Measurements from ENCODE around the gene HOXC5. TPM values are rescaled to one million over a fixed set of nuclear protein-coding genes. Genes with fewer than 3 reads are reported as not detected.

Gene HOXC5
- total RNA-seq, 1 donor from 2014 or later = not detected

DNA sequence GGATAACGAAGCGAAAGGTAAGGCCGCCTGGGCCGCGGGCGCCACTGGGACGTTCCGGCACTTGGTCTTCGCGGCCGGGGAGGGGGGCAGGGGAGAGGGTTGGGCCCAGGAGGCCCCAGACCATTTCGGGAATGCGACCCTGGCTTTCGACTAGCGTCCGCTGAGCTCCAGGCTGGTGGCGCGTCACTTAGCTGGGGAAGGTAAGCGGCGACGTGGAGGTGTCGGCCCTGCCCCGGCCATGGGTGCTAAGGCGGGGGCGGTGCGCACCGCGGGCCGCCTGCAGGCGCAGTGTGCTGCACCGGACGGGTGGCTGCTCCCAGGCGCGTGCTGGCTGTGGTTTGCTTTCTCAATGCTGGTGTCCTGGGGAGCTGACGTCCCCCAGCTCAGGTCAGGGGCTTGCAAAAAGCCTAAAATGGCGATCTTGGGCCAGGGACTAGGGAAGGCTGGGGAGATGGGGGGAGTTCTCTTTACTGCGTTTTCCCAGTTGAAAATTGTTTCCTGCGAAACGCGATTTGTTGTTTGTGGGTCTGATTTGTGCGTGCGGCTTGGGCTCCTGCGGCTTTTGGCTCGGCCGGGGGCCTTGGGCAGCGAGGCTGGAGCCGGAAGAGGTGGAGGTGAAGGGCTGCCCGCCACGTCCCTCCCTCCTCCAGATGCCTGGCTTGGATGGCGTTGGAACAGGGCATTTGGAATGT, 46.7 kb upstream of the HOXC5 start:
- Mint-ChIP-seq H3K4me1 (ENCODE audit: unreplicated experiment) (peaks cover 67% of the 10 kb centered on the region), H3K4me3 (ENCODE audit: unreplicated experiment) (peak overlapping the region; percentile 78), H3K27ac (ENCODE audit: unreplicated experiment) (no peak overlapping the region), H3K9me3 (ENCODE audit: unreplicated experiment) (no peaks in the 10 kb centered on the region), H3K27me3 (ENCODE audit: unreplicated experiment) (peaks cover 39% of the 10 kb centered on the region), H3K36me3 (ENCODE audit: low read depth, unreplicated experiment) (peaks cover 4% of the 10 kb centered on the region)
- TF ChIP-seq, protein P1, sequence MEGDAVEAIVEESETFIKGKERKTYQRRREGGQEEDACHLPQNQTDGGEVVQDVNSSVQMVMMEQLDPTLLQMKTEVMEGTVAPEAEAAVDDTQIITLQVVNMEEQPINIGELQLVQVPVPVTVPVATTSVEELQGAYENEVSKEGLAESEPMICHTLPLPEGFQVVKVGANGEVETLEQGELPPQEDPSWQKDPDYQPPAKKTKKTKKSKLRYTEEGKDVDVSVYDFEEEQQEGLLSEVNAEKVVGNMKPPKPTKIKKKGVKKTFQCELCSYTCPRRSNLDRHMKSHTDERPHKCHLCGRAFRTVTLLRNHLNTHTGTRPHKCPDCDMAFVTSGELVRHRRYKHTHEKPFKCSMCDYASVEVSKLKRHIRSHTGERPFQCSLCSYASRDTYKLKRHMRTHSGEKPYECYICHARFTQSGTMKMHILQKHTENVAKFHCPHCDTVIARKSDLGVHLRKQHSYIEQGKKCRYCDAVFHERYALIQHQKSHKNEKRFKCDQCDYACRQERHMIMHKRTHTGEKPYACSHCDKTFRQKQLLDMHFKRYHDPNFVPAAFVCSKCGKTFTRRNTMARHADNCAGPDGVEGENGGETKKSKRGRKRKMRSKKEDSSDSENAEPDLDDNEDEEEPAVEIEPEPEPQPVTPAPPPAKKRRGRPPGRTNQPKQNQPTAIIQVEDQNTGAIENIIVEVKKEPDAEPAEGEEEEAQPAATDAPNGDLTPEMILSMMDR (IDR thresholded peaks at IDR 0.05; ENCODE audit: unreplicated experiment) = no peak
- DNase-seq (ENCODE audit: low spot score) = no peak

DNA sequence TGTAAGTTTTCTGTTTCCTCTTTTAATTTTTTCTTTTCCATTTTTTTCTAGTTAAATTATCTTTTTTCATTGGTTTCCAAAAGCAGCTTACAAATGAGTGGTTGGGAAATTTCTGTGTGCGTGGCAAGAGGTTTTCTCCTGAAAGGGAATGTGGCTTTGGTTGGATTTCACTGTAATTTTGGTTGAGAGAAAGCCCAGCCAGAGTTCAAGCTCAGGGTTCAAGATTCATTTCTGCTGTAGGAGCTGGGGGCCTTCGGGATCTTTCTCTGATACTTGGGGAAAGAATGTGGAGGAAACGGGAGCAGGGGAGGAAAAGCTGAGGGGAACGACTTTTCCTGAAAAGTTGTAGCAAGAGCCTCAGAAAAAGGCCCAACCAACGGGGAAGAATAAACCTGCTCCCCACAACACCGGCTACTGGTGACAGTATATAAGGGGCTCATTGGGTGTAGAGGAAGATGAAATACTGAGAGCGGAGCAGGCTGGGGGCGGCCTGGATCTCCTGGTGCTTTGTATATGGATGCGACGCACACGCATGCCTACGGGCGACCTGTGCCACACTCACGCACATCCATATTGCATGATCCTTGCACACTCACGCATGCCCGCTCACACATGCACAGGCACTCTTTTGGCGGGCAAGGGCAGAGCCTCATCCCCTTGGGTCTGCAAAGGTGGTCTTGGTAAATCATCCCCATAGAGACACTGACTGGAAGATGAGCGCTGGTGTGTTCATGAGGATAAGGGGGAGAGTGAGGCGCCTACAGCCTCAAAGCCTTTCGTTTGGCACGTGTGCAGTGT, 46.0 kb upstream of the HOXC5 start:
- TF ChIP-seq, protein P1 (IDR thresholded peaks at IDR 0.05; ENCODE audit: unreplicated experiment) = no peak
- Mint-ChIP-seq H3K9me3 (ENCODE audit: unreplicated experiment) (no peaks in the 10 kb centered on the region), H3K36me3 (ENCODE audit: low read depth, unreplicated experiment) (peaks cover 4% of the 10 kb centered on the region), H3K4me1 (ENCODE audit: unreplicated experiment) (peaks cover 68% of the 10 kb centered on the region), H3K27me3 (ENCODE audit: unreplicated experiment) (peaks cover 42% of the 10 kb centered on the region), H3K27ac (ENCODE audit: unreplicated experiment) (no peak overlapping the region), H3K4me3 (ENCODE audit: unreplicated experiment) (no peak overlapping the region)
- no peak for DNase-seq (ENCODE audit: low spot score)

DNA sequence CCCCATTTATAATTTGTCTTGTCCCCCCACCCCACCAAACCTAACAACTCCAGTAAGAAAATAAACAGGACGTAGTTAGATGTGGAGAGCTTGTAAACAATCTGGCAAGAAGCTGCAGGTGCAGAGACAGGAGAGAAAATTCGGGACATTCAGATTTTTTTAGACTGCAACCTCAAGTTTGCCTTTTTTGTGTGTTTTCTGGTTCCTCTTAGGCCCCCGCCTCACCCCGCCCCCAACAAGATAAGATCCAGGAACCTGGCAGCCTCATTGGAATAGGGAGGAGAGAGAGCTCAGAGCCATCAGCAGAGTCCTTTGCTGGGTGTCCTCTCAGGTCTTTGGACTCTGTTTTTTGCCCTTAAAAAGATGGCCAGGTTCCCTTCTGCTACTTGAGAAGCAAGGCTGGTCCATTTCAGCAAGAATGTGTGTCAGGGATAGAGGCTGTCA, 45.0 kb upstream of the HOXC5 start:
- TF ChIP-seq, protein P1 (IDR thresholded peaks at IDR 0.05; ENCODE audit: unreplicated experiment) = no peak
- Mint-ChIP-seq H3K4me3 (ENCODE audit: unreplicated experiment) (no peak overlapping the region), H3K4me1 (ENCODE audit: unreplicated experiment) (peaks cover 62% of the 10 kb centered on the region)

DNA sequence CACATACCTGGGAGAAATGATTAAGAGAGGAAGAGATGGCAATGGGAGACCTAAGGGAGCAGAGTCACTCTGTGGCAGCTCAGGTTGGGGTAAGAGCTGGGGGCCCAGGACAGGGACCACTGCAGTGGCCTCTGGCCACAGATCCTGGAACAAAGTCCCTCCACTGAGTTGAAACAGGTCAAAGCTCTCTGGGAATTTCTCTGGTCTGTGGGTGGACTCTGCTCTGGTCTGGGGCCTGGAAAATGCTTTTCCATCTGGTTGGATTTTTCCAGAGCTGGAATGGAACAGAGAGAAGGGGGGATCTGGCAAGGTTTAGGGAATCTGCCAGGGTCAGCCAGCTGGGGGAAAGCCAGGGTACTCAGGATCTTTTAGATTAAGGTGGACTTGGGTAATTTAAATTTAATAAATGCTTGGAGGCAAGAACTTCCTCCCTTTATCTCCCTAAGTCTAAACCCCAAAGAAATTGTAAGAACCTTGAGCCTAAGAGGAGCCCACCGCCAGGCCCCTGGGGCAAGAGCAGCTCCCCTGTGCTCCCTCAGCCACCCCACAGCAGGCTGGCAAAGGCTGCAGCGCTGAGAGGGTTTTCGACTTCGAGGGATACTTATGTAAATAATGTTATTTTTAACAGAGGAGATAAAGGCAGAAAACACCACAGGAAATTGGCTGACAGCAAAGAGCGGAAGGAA, 44.2 kb upstream of the HOXC5 start:
- H3K27me3 Mint-ChIP-seq (ENCODE audit: unreplicated experiment) = peaks cover 39% of the 10 kb centered on the region
- peaks cover 55% of the 10 kb centered on the region for H3K4me1 Mint-ChIP-seq (ENCODE audit: unreplicated experiment)
- DNase-seq (ENCODE audit: low spot score) = no peak
- H3K27ac Mint-ChIP-seq (ENCODE audit: unreplicated experiment) = no peak overlapping the region
- peaks cover 4% of the 10 kb centered on the region for H3K36me3 Mint-ChIP-seq (ENCODE audit: low read depth, unreplicated experiment)
- peak overlapping the region; percentile 60 for H3K4me3 Mint-ChIP-seq (ENCODE audit: unreplicated experiment)
- no peaks in the 10 kb centered on the region for H3K9me3 Mint-ChIP-seq (ENCODE audit: unreplicated experiment)
- TF ChIP-seq, protein P1 (IDR thresholded peaks at IDR 0.05; ENCODE audit: unreplicated experiment) = no peak

More for the DNA sequence above, 45.0 kb upstream of the HOXC5 start:
- Mint-ChIP-seq H3K27ac (ENCODE audit: unreplicated experiment) (no peak overlapping the region), H3K36me3 (ENCODE audit: low read depth, unreplicated experiment) (peaks cover 4% of the 10 kb centered on the region), H3K27me3 (ENCODE audit: unreplicated experiment) (peaks cover 42% of the 10 kb centered on the region), H3K9me3 (ENCODE audit: unreplicated experiment) (no peaks in the 10 kb centered on the region)
- DNase-seq (ENCODE audit: low spot score) = no peak
